GM18909 (cell line): ENCODE data around the gene CDH7.

Source experiments
- ATAC-seq: cut with Tn5 transposase; IDR thresholded peaks from one replicate; pipeline ENCODE4 v1.9.1; 2021; ENCODE audit warnings: mild to moderate bottlenecking; ENCODE audit not compliant: unreplicated experiment, poor library complexity

CDH7 gene, protein sequence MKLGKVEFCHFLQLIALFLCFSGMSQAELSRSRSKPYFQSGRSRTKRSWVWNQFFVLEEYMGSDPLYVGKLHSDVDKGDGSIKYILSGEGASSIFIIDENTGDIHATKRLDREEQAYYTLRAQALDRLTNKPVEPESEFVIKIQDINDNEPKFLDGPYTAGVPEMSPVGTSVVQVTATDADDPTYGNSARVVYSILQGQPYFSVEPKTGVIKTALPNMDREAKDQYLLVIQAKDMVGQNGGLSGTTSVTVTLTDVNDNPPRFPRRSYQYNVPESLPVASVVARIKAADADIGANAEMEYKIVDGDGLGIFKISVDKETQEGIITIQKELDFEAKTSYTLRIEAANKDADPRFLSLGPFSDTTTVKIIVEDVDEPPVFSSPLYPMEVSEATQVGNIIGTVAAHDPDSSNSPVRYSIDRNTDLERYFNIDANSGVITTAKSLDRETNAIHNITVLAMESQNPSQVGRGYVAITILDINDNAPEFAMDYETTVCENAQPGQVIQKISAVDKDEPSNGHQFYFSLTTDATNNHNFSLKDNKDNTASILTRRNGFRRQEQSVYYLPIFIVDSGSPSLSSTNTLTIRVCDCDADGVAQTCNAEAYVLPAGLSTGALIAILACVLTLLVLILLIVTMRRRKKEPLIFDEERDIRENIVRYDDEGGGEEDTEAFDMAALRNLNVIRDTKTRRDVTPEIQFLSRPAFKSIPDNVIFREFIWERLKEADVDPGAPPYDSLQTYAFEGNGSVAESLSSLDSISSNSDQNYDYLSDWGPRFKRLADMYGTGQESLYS

DNA sequence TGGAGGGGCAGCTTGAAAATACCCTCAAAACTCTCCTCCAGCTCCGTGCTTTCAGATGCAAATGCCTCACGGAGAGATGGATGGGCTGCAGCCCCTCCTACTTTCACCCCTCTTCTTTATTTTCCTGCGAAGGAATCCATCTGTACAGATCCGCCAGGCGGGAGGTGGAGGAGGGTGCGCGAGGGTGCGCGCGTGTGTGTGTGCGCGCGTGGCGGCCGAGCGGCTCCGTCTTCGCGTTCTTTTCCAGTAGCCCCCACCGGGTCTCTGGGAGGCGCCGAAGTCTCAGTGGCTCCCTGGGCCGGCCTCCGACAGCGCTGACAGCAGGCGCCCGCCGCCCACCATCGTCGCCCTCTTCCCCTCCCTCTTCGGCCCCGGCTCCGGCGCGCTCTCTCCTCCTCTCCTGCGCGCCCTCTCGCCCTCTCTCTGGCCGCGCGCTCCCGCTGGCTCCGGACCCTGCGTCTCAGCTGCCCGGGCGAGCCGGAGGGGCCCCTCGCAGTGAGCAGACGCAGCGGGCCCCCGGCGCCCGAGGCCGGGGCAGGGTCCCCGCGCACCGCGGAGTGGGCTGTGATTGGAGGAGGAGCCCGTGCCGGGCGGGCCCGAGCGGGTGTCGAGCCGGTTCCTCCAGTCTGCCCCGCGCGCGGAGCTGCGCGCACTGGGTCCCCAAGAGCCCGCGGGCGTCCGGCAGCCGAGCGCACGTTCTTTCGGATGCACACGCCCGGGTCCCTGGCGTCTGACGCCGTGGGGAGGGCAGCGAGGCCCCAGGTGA, at the start of gene CDH7:
TSS of gene CDH7 (plus strand) at position 624 of the 766 bp plus-strand sequence. CDS start 11,831 bp downstream, outside the sequence.
- ATAC-seq = no peak

DNA sequence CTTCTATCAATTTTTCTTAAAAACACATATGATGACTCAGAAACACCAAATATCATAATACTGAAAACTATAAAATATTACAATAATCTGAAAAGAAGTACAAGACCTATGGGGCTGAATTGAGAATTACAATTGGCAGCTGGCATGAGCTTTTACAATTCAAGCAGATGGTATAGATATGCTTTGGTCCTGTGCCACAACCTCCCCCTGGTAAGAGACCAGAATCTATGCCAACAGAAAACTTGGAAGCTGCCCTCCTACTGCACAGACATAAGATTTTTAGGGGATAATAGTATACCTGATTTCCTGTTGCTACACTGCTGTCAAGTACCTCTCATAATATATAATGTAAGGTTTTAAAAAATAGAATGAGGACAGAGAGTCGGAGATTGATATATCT, 46.8 kb upstream of the CDH7 start:
- no peak for ATAC-seq

DNA sequence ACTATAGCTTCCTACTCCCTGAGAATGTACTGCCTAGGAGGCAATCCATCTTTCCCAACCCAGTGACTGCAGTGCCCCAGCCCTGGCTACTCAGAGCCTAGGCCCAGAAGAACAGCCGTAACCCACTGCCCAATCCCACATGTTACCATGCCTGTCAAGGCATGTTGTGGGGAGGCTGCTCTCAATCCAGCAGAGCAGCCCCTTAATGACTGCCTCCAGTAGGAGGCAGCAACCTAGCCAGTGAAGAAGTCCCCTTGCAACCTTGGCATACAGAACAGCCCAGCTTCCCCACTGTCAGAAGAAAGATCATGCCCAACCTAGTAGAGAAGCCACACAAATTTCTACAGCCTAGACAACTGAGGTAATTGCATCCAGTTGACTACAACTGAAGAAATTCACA, 44.2 kb upstream of the CDH7 start:
- ATAC-seq = no peak

DNA sequence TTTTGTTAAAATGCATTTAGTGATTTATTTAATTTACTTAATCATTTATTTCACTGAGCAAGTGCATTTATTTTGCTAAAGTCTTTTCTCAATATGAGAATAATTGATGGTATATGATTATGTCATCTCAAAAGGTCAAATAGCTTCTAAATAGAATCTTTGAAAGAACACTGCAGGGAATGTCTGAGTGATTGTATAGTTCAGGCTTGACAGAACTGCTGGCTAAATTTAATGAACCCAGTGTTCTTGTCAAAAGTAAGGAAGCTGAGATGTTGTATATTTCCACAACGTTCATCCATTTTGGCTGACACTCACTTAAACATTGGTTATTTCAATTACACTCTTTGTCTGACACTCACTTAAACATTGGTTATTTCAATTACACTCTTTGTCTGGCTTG, 39.3 kb upstream of the CDH7 start:
- ATAC-seq = no peak

DNA sequence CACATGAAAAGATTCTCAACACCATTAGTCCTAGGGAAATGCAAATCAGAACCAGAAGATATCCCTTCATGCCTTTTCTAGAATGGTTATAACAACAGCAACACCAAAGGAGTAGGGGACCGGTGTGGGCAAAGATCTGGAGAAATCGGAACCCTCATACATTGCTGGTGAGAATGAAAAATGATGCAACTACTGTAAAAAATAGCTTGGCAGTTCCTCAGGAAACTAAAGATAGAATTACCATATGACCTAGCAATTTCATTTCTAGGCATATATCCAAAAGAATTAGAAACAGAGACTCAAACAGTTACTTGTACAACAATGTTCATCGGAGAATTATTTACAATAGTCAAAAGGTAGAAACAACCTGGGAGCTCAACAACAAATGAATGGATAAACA, 29.2 kb upstream of the CDH7 start:
- no peak for ATAC-seq

DNA sequence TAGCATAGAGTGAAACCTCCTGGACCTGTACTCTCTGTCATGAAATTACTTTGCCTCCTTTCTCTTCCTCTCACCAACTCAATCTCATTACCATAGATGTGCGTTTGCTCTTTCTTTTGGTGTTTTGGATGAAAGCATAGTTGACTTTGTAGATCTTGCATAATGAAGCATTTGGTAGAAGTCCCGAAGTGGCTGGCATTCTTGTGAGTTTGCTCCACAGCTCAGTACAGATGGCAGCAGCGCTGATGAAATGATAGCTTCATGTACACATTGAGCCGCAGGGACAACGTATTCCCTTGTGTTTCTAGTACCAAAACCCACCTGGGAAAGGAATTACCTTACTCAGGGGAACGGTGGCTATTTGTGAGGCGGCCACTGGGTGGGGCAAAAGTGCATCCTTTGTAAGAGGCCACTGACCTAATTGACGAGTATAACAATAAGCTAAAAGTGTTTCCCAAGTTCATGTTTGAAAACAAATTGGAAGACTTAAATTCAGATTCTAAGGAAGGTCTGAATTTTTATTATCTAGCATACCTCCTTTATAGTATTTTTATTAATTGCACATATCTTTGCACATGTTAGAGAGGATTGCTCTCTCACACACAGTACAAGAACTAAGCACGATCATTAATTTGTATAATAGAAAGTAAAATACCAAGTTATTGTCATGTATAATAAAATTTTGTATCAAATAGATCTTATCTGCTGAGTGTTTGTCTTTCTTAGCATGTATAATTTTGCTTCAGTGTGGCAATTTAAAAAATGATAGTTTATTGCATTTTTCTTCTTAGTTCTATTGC, 25.4 kb upstream of the CDH7 start:
- no peak for ATAC-seq

DNA sequence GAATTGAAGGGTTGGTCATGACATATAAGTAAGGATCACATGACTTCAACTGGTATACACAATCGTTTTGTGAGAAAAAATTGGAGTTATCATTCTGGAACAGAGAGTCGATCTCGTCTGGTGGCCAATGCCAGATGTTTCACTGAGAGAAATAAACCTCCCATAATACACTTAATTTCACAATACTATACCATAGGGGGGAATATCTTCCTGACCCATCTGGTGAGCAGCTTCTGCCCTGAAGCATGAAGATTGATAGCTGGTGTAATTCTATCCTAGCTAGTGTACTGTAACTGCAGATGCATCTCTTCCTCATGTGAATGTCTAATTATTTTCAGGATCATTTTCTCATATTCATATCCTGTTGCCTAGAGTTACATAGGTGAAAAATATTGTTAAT, 15.7 kb upstream of the CDH7 start:
- no peak for ATAC-seq

DNA sequence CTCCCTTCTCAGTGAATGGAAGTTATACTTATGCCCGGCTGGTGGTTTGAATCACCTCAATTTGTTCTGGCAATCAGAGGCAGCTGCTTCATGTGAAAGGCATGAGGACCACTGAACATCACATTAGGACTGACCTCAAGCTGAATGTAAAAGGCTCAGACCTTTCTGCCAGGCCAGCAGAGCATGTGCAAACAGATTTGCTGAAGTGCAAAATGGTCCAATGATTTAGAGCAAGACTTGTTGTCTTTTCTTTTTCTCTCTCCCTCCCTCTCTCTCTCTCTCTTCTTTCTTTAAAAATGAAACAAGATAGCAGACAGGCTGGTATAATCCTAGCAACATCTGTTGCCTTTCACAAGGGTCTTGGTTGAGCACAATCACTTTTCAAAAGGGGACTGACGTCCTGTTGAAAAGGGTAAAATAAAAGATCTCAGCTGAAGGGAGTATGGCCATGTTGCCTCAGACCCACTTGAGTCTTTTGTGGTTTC, 13.3 kb upstream of the CDH7 start:
- ATAC-seq = no peak

DNA sequence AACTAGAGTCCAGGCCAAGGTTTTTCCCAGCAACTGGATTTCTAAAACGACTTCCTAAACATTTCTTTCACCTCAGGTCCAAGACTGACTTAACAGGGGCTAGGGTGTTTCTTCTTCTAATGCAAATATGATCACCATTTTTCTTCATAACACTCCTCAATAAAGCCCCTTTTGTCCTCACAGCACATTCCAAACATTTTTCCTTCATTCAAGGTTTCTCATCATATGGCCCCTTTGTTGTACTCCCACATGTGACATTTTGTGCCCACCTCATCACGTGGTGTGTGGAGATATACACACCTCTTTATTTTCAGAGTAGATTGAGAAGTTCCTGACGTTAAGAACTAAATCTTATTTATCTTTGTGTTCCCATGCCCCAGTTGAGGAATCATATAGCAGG, 3.9 kb upstream of the CDH7 start:
- no peak for ATAC-seq

DNA sequence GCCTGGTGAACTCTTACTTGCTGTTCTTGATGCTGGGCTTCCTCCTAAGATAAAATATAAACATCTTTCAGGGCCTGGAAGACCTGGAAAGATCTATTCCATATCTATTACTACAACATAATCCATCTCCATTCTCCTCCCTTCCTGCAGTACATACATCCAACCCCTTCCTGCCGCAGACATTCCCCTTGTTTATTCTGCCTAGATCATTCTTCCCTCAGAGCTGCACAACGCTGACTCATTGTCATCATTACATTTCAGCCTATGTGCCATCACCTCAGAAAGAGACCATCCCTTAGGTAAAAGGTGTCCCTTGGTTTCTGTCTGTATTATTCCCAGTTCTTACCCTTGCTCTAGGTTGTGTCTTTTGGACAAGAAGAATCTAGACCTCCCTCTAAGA, 2.5 kb upstream of the CDH7 start:
- no peak for ATAC-seq

DNA sequence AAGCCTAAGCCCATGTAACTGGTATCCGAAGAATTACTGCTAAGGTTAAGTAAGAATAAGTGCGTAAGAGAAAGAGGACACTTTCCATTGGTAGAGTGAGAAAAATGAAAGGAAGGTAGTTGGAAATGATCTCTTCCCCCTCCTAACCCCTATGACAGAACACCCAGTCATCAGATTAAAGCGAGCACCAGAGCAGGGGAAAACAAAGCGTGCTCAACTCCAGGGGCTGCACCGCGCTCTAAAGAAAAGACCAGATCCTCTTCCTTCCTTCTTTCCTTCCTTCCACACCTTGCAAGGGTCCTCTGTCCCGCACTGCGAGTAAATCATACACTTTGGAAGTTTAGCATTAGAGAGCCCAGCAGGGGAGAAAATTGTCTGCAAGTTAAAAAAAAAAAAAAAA, 971 bp upstream of the CDH7 start:
- ATAC-seq = no peak

DNA sequence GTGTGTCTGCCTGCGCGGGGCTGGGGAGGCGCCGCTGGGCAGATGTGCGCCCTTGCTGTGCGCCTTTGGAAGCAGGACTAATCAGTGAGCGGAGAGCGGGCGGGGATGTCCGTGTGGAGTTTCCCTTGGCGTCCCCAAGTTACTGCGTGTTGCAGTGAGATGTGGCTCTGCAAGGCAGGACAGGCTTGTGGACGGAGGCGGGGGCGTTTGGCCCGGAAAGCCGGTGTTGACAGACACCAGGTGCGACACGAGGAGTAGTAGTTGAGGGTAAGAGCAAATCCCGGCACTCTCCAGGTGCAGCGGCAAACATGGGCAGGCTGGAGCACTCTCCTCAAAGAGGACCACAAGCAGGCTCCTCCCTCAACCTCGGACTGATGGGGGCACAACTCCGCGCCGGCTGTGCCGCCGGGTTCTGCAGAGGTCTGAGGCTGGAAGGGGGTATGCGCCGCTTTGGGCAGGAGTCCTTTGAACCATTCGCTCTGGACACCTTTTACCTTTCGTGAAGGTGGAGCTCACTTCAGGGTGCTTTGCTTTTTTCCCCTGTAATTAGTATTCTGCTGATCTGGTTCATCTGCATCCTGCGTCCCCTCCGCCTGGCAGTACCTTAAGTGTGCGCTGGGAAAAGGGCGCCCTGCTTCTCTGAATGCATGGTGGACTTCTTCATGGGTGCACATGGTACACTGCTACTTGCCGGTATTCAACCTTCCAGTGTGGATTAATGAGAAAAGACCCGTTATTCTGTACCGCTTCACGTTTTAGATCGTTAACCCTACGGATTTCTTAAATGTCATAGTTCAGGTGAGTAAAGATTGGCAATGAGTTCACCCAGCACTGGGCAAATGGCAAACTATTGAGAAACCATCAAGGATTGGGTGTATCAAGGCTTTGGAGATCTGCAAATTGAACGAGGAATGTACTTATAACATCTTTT, 608 bp downstream of the CDH7 start:
- ATAC-seq = no peak

DNA sequence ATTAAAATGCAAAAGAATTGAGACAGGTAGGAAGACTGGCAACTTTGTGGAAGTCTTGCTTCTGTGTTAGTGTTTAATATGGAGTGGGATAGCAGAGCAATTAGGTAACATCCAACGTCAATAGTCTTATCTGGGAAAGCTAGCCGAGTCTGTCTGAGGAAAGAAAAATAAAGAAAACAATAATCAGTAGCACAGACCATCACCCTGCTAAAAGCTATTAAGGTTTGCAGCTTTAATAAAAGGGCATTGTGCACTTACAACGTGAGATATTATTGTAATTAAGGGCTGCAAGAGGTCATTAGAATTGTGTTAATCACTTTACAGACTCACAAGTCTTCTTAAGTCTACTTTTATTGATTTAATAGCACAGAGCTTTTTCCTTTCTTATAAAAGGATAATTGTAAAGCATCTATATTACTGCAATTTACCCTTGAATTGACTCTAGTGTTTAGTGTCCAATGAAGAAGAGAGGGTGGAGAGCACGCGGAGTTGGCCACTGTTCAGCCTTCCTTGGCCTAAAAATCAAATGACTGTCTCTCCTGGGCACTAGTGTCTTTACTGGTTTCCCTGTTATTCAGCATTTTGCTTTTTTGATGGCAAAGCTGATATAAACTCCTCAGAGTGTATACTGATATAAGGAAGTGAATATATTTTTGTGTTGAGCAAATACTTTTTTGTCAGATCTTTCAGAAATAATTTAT, 2.0 kb downstream of the CDH7 start:
- no peak for ATAC-seq

DNA sequence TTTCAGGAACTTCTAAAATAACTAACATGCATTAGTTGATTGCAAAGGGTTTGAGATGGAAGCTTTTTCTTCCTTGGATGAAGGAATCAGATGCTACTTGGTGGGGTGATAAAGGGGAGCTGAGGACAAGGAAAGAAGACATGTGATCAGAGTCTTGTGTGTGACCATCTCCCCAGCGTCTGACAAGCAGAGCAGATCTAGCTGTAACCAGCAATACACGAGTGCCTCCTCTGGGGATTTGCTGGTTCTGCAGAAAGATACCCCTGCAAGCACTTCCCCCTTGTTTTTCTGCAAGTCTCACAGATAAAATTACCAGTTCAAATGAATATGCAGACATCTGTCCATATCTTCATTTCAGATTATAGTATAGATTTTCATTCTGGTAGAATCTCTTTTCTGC, 2.7 kb downstream of the CDH7 start:
- no peak for ATAC-seq

DNA sequence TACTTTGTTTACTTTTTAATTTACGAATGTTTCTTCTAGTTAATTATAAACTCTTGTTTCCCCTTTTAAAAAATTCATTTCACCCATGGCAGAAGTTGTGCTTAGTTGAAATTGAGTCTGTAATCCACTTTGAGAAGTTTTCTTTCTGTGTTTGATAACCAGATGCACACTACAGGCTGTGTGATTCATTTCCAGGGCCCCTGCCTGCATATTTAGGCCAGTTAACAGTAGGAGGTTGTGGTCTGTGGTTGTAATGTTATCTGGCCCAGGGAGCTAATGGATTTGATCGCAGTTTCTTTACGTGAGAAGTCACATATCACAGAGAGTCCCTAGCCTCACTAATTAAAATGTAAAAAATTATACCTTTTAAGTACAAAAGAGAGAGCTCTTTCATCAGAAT, 3.3 kb downstream of the CDH7 start:
- no peak for ATAC-seq

DNA sequence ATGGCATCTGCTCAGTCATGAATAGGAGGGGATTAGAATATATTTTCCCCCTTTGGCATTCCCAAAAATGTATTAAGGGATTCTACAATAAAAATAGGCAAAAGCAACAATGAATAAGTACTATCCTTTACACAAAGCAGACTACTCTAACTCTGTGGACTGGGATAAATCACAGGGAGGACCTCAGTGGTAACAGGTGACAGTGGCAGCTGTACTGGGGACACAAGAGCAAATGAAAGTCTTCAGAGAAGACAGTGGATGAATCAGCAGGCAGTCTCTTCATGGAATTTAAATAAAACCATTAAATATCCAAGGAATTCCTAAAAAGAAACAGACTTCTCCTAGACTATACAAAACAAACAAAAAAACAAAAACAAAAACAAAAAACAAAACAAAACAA, 4.8 kb downstream of the CDH7 start:
- no peak for ATAC-seq

DNA sequence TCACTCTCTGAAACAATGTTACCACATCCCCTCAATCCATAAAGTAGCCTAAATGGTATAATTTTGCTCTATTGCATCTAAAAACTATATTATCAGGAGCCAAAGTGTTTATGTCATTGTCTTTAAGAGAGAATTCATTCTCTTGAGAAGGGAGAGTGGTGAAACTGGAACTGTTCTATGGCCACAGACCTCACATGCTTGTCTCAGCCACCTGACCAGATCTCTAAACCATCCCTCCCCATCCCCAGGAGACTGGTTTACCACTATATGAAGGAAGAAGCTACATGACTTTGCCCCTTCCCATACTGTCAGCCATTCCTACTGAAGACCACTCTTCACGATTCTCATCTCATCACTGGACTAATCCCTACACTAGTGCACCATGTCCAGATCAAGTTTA, 9.6 kb downstream of the CDH7 start:
- ATAC-seq = no peak

DNA sequence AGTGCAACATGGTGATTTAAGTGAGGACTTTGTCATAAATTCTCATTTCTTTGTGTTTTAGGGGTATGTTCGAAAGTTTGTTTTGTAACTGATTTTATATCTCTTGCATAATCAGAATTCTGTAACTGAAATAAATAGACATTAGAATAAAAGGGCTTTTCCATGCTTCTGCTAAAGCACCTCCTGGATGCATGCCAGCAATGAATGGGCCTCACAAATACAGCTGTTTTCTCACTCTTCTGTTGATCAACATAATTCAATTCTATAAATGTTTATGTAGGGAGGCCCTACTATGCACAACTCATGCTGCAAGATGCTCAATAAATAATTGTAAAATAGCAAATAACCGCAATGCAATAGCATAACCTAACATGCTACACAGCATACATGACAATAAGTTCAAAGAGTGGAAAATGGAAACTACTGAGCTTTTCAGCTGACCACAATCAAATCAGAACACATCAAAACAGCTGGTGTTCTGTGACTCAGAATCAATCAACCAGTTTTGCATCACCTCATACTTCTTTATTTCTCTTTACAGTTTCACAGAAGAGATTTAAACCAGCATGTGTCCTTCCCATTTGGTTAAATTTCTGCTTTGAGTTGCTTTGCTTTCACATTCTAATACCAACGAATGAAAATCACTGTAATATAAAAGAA, 11.0 kb downstream of the CDH7 start:
- no peak for ATAC-seq
